ENCODE data around the gene CDH23. TPM values are rescaled to one million over a fixed set of nuclear protein-coding genes. Genes with fewer than 3 reads are reported as not detected.

The CDH23 gene
- total and polyA plus RNA-seq, 2 of the 8 experiments (the other 6 are each of a cell fraction or from before 2014, with no cell fraction given) = 1.9 to 4.9 TPM

GRCh38 chr10:71829896-71830295 is 433.2 kb downstream of the CDH23 start:
- no peak overlapping the region for H2AFZ ChIP-seq (ENCODE audit: low read length)
- peaks cover 3% of the 10 kb centered on the region for H3K79me1 ChIP-seq (ENCODE audit: low read depth, low read length)
- no peak overlapping the region for H2BK120ac ChIP-seq (replicated peaks; ENCODE audit: low read depth, low read length)
- no peak overlapping the region for H4K91ac ChIP-seq (replicated peaks; ENCODE audit: insufficient read length, low read length)
- no peak overlapping the region for H4K5ac ChIP-seq (ENCODE audit: insufficient read length, low read depth, low read length)
- H3K9me3 ChIP-seq (ENCODE audit: insufficient read depth in 2 of 2, low read depth in 1 of 2, low read length in 1 of 2) = no peaks in the 10 kb centered on the region
- H3K18ac ChIP-seq (ENCODE audit: extremely low read depth, low read length) = no peak overlapping the region
- H3K14ac ChIP-seq (ENCODE audit: insufficient read length) = no peak overlapping the region
- 98% methylated on average over 5 of the region's 5 CpGs; no CpG with 5 or more reads in 1 of the 2 experiments for WGBS, 2 experiments (ENCODE audit: extremely low coverage in 1 of 2, insufficient coverage in 1 of 2, insufficient read length in 1 of 2, insufficient replicate concordance in 2 of 2, low coverage in 1 of 2, low lambda C conversion rate in 2 of 2, missing lambda C conversion rate in 1 of 2)
- H3K79me2 ChIP-seq (ENCODE audit: control insufficient read depth in 1 of 2, insufficient read depth in 2 of 2, low read length in 2 of 2) = peaks cover 4 to 34% of the 10 kb centered on the region in 2 experiments; a peak in 3 of 4 replicates
- H2BK20ac ChIP-seq (ENCODE audit: low read length) = no peak overlapping the region
- H3K23me2 ChIP-seq (ENCODE audit: low read depth, low read length) = no peaks in the 10 kb centered on the region
- no peak overlapping the region for H3K9ac ChIP-seq (replicated peaks in 1 of 4; ENCODE audit: extremely low read depth in 1 of 4, low read depth in 3 of 4, low read length in 3 of 4)
- ChIA-PET CTCF (ENCODE audit: partially characterized antibody) (interaction anchor here (0.8 to 1.8 kb wide), 7 partner anchors 9 to 355 kb away, joined by 3 to 6 read pairs (median 3); no protein-coding TSS in a partner anchor), POLR2A (ENCODE audit: partially characterized antibody) (interaction anchor here (1.7 kb wide), 1 partner anchor 13 kb away, joined by 4 read pairs; no protein-coding TSS in a partner anchor)
- H3K4me2 ChIP-seq (ENCODE audit: insufficient read depth in 1 of 2, low read depth in 2 of 2, low read length in 2 of 2) = no peak overlapping the region
- H2BK15ac ChIP-seq (ENCODE audit: low read length) = no peak overlapping the region
- no peak for FAIRE-seq
- no peak overlapping the region for H3K4ac ChIP-seq (replicated peaks; ENCODE audit: insufficient read length, low read depth, low read length)
- no peaks in the 10 kb centered on the region for H3K27me3 ChIP-seq (replicated peaks in 1 of 4; ENCODE audit: control insufficient read depth in 3 of 4, extremely low read depth in 1 of 4, insufficient read depth in 3 of 4, low read length in 3 of 4)
- no peak overlapping the region for H4K8ac ChIP-seq (ENCODE audit: extremely low read depth, insufficient read depth, low read length)
- no peak overlapping the region for H2AK5ac ChIP-seq (ENCODE audit: low read depth, low read length)
- H3K36me3 ChIP-seq (ENCODE audit: control insufficient read depth in 2 of 4, insufficient read depth in 4 of 4, low read length in 3 of 4) = peaks cover 41 to 66% (median 60%) of the 10 kb centered on the region in 4 experiments
- H3K56ac ChIP-seq (replicated peaks; ENCODE audit: insufficient read length, low read depth, low read length) = no peak overlapping the region
- no peaks in the 10 kb centered on the region for H3K4me1 ChIP-seq (replicated peaks in 1 of 4; ENCODE audit: control insufficient read depth in 3 of 4, insufficient read depth in 4 of 4, low read length in 3 of 4)
- no peak overlapping the region for H3K27ac ChIP-seq (ENCODE audit: low read depth, low read length)
- H3K23ac ChIP-seq (ENCODE audit: insufficient read length) = no peak overlapping the region
- DNase-seq (ENCODE audit: low read depth in 1 of 2, low spot score in 2 of 2) = no peak
- no peak overlapping the region for H3K4me3 ChIP-seq (ENCODE audit: extremely low read depth in 1 of 4, insufficient read depth in 2 of 4, low read depth in 3 of 4, low read length in 4 of 4)
- no peak overlapping the region for H2BK5ac ChIP-seq (ENCODE audit: low read depth, low read length)
- H4K20me1 ChIP-seq (replicated peaks in 1 of 2; ENCODE audit: control insufficient read depth in 1 of 2, insufficient read depth in 2 of 2, low read length in 2 of 2) = peaks cover 3 to 15% of the 10 kb centered on the region in 2 experiments
- H2BK12ac ChIP-seq (ENCODE audit: low read depth, low read length) = no peak overlapping the region
- TF ChIP-seq RNF2 (IDR thresholded peaks at IDR 0.05; ENCODE audit: borderline replicate concordance, low read depth, low read length, missing control alignments, poor library complexity, severe bottlenecking) = no peak
- TF ChIP-seq GABPA (IDR thresholded peaks at IDR 0.05; ENCODE audit: borderline replicate concordance, insufficient read depth, low read length) = no peak
- no peak for TF ChIP-seq SIN3A (conservative IDR thresholded peaks at IDR 0.05 in 1 of 2, IDR thresholded peaks at IDR 0.05 in 1 of 2; ENCODE audit: low read depth in 1 of 2, low read length in 2 of 2)
